IMR-90 (cell line): ENCODE measurements around the gene PABPC1L2A. TPM values are rescaled to one million over a fixed set of nuclear protein-coding genes. Genes with fewer than 3 reads are reported as not detected.
"Not testable (repeated sequence)": the region's sequence is repeated elsewhere in the genome, so short reads cannot be mapped to it uniquely, and the experiment has no call there.

Experiments used
- ATAC-seq: fragments of 200-7000 bp; cut with Tn5 transposase; 2 replicates; pipeline ENCODE4 v1.9.1; 2020; ENCODE audit warnings: low read depth, mild to moderate bottlenecking, moderate library complexity
- BruUV-seq: library from RNA; stranded (reverse); fragments of 400-500 nt; replicated peaks from 2 replicates; lab custom pipeline; 2021; lab: Mats Ljungman, UMichigan
- CTCF ChIA-PET: fragments of 300-600 bp; formaldehyde crosslinking; extraction: SDS; loops from one replicate; lab custom pipeline; 2021; ENCODE audit warnings: antibody characterized with exemption; lab: Yijun Ruan, JAX
- POLR2A ChIA-PET: fragments of 300-600 bp; sonication (Branson Sonifier 250); formaldehyde crosslinking; loops from one replicate; lab custom pipeline; 2022; ENCODE audit warnings: antibody characterized with exemption; ENCODE audit not compliant: unreplicated experiment; lab: Charles Lee
- DNase-seq: peaks from one replicate; pipeline ENCODE4 v3.0.0; 2013
- H2AFZ ChIP-seq: replicated peaks from 2 replicates; pipeline ENCODE3; 2013; ENCODE audit warnings: low read length, mild to moderate bottlenecking; ENCODE audit not compliant: poor library complexity
- H2AK5ac ChIP-seq: 2 replicates; pipeline ENCODE4 v1.6.1; 2013; ENCODE audit warnings: low read depth, low read length, inconsistent platforms
- H2AK9ac ChIP-seq: replicated peaks from 2 replicates; pipeline ENCODE3; 2013; ENCODE audit warnings: mild to moderate bottlenecking, low read depth, low read length, moderate library complexity; ENCODE audit not compliant: poor library complexity
- H2BK120ac ChIP-seq: 2 replicates; pipeline ENCODE4 v1.6.1; 2013; ENCODE audit warnings: low read depth, low read length, inconsistent platforms
- H2BK15ac ChIP-seq: 3 replicates; pipeline ENCODE4 v1.6.1; 2013; ENCODE audit warnings: low read depth, low read length, inconsistent platforms
- H2BK20ac ChIP-seq: 2 replicates; pipeline ENCODE4 v1.6.1; 2013; ENCODE audit warnings: low read depth, mild to moderate bottlenecking, inconsistent platforms, low read length, moderate library complexity
- H2BK5ac ChIP-seq: 2 replicates; pipeline ENCODE4 v1.6.1; 2013; ENCODE audit warnings: mild to moderate bottlenecking, low read depth, low read length, inconsistent platforms; ENCODE audit not compliant: poor library complexity, severe bottlenecking
- H3K14ac ChIP-seq: replicated peaks from 2 replicates; pipeline ENCODE4 v1.6.1; 2013; ENCODE audit warnings: low read depth, low read length, inconsistent platforms
- H3K18ac ChIP-seq: 2 replicates; pipeline ENCODE4 v1.6.1; 2013; ENCODE audit warnings: low read depth, low read length, control low read depth
- H3K23ac ChIP-seq: 2 replicates; pipeline ENCODE4 v1.6.1; 2013; ENCODE audit warnings: low read depth, low read length, inconsistent platforms
- H3K27ac ChIP-seq: 2 replicates; pipeline ENCODE4 v1.5.1; 2013; ENCODE audit warnings: mild to moderate bottlenecking, control low read depth, low read length; ENCODE audit not compliant: insufficient read depth
- H3K27me3 ChIP-seq: 2 replicates; pipeline ENCODE4 v1.6.1; 2013; ENCODE audit warnings: low read length; ENCODE audit not compliant: control insufficient read depth, insufficient read depth
- H3K36me3 ChIP-seq: 2 replicates; pipeline ENCODE4 v1.6.1; 2013; ENCODE audit warnings: low read length, mixed read lengths; ENCODE audit not compliant: control insufficient read depth, insufficient read depth
- H3K4ac ChIP-seq: 2 replicates; pipeline ENCODE4 v1.6.1; 2013; ENCODE audit warnings: low read depth, low read length, inconsistent platforms
- H3K4me1 ChIP-seq: 2 replicates; pipeline ENCODE4 v1.6.1; 2013; ENCODE audit warnings: low read length, mixed read lengths; ENCODE audit not compliant: control insufficient read depth, insufficient read depth
- H3K4me2 ChIP-seq: 2 replicates; pipeline ENCODE4 v1.6.1; 2013; ENCODE audit warnings: low read depth, mild to moderate bottlenecking, control low read depth, low read length, moderate library complexity
- H3K4me3 ChIP-seq: 2 replicates; pipeline ENCODE4 v1.5.1; 2013; ENCODE audit warnings: low read depth, mild to moderate bottlenecking, control low read depth, low read length, moderate library complexity; ENCODE audit not compliant: insufficient read depth
- H3K56ac ChIP-seq: 2 replicates; pipeline ENCODE4 v1.6.1; 2013; ENCODE audit warnings: low read length, inconsistent platforms; ENCODE audit not compliant: insufficient read depth; ENCODE audit errors: extremely low read depth
- H3K79me1 ChIP-seq, 2 experiments: 2 replicates each; pipeline ENCODE4 v1.6.1; 2013; ENCODE audit warnings: low read length in 2 of 2, inconsistent platforms in 1 of 2, low read depth in 1 of 2
- H3K9ac ChIP-seq: 2 replicates; pipeline ENCODE4 v1.6.1; 2013; ENCODE audit warnings: low read depth, low read length, control low read depth
- H3K9me1 ChIP-seq: 2 replicates; pipeline ENCODE4 v1.6.1; 2013; ENCODE audit warnings: low read length, inconsistent platforms; ENCODE audit not compliant: insufficient read depth
- H3K9me3 ChIP-seq: 2 replicates; pipeline ENCODE4 v1.6.1; 2013; ENCODE audit warnings: low read length; ENCODE audit not compliant: control insufficient read depth, insufficient read depth
- H4K20me1 ChIP-seq: 2 replicates; pipeline ENCODE4 v1.6.1; 2013; ENCODE audit warnings: low read length, inconsistent platforms; ENCODE audit not compliant: insufficient read depth
- H4K5ac ChIP-seq: 2 replicates; pipeline ENCODE4 v1.6.1; 2013; ENCODE audit warnings: mild to moderate bottlenecking, low read depth, low read length, control low read depth
- H4K8ac ChIP-seq, 2 experiments: 2 replicates each; pipeline ENCODE4 v1.6.1; 2013; ENCODE audit warnings: low read depth in 2 of 2, low read length in 2 of 2, control low read depth in 1 of 2, inconsistent platforms in 1 of 2
- H4K91ac ChIP-seq: 2 replicates; pipeline ENCODE4 v1.6.1; 2013; ENCODE audit warnings: low read depth, low read length, inconsistent platforms; ENCODE audit not compliant: insufficient read depth
- WGBS, 2 experiments: methylation state at CpG; one replicate each; pipeline versions ENCODE4 v1.1.5 to v1.1.7; 2013; ENCODE audit warnings: missing lambda C conversion rate in 2 of 2; ENCODE audit not compliant: insufficient read length in 1 of 2; ENCODE audit errors: extremely low coverage in 2 of 2; 5-methylcytosine and 5-hydroxymethylcytosine counted together
- dilution Hi-C: fragments of 300-500 bp; cut with HindIII; formaldehyde crosslinking; loops from one replicate; pipeline ENCODE4 v1.14.3; 2018; ENCODE audit warnings: low sequenced_read_pairs; ENCODE audit not compliant: unreplicated experiment
- in situ Hi-C: fragments of 300-500 bp; cut with MboI; formaldehyde crosslinking; loops from 3 replicates; pipeline ENCODE4 v1.14.3; 2019; ENCODE audit warnings: low sequenced_read_pairs, inconsistent platforms, mixed read lengths
- intact Hi-C: fragments of 100-400 bp; cut with micrococcal nuclease; formaldehyde crosslinking; loops from 2 replicates; pipeline ENCODE4 v1.10.0; 2022
- polyA plus RNA-seq, 3 experiments: library from polyadenylated mRNA; depleted of rRNA; stranded (reverse); fragments of >200 nt; gene quantifications; 2 replicates each; pipeline ENCODE4 v1.2.3, GENCODE V29; 2012; ENCODE audit warnings: low replicate concordance in 1 of 3
- total RNA-seq: library from RNA; depleted of rRNA; stranded (reverse); fragments of >200 nt; gene quantifications from 2 replicates; pipeline ENCODE4 v1.2.3, GENCODE V29; 2012

The PABPC1L2A gene
- total and polyA plus RNA-seq, 2 of the 4 experiments (the other 2 are of a cell fraction): not detected

GRCh38 chrX:73099505-73099904 is 20.2 kb upstream of the PABPC1L2A start:
- H2AFZ ChIP-seq, CTCF ChIA-PET, POLR2A ChIA-PET, H3K9ac ChIP-seq, H4K5ac ChIP-seq, H3K4me1 ChIP-seq, dilution Hi-C loops, BruUV-seq, H4K20me1 ChIP-seq, in situ Hi-C loops, H3K4me2 ChIP-seq, H3K9me1 ChIP-seq, H3K27ac ChIP-seq, H3K18ac ChIP-seq, ATAC-seq, H3K4ac ChIP-seq, H3K9me3 ChIP-seq, H4K8ac ChIP-seq, H2BK5ac ChIP-seq, H4K91ac ChIP-seq, intact Hi-C loops, H3K79me1 ChIP-seq, H3K23ac ChIP-seq, H2AK9ac ChIP-seq, H3K56ac ChIP-seq, H2BK15ac ChIP-seq, H2AK5ac ChIP-seq, H2BK20ac ChIP-seq, H2BK120ac ChIP-seq, H3K4me3 ChIP-seq, DNase-seq, H3K36me3 ChIP-seq, H3K14ac ChIP-seq, H3K27me3 ChIP-seq: not testable (repeated sequence)
- no CpG with 5 or more reads among the region's 9 CpGs for WGBS, 2 experiments

- H2AK9ac ChIP-seq, H3K9me3 ChIP-seq, H2AFZ ChIP-seq, H2AK5ac ChIP-seq, H3K4ac ChIP-seq, H3K14ac ChIP-seq, H4K20me1 ChIP-seq, H3K4me1 ChIP-seq, H3K4me2 ChIP-seq, H2BK5ac ChIP-seq, DNase-seq, H3K36me3 ChIP-seq, CTCF ChIA-PET, H3K18ac ChIP-seq, dilution Hi-C loops, H3K27me3 ChIP-seq, H4K91ac ChIP-seq, H3K23ac ChIP-seq, H3K79me1 ChIP-seq, ATAC-seq, H3K9ac ChIP-seq, BruUV-seq, H2BK20ac ChIP-seq, H4K5ac ChIP-seq, H3K56ac ChIP-seq, H2BK120ac ChIP-seq, in situ Hi-C loops, H4K8ac ChIP-seq, H3K4me3 ChIP-seq, H3K9me1 ChIP-seq, H2BK15ac ChIP-seq, POLR2A ChIA-PET, H3K27ac ChIP-seq: not testable (repeated sequence)
- intact Hi-C loops: loop anchor here (10.0 kb wide), 2 partner anchors 768 to 1258 kb away; partner anchors contain the start of gene XIST
- WGBS, 2 experiments: no CpG with 5 or more reads among the region's 1 CpG
Measured at GRCh38 chrX:73086766-73087165, 7.5 kb upstream of the PABPC1L2A start.
